Calu3 (cell line): ENCODE measurements around the gene SLC8A1. TPM values are rescaled to one million over a fixed set of nuclear protein-coding genes. Genes with fewer than 3 reads are reported as not detected.

ENCODE experiments used
- BruUV-seq: library from RNA; stranded (reverse); fragments of 400-500 nt; replicated peaks from 2 replicates; lab custom pipeline; 2021; lab: Mats Ljungman, UMichigan
- CTCF ChIA-PET: fragments of 300-600 bp; sonication (Branson Sonifier 250); formaldehyde crosslinking; loops from one replicate; lab custom pipeline; 2022; ENCODE audit warnings: antibody characterized with exemption; lab: Charles Lee
- DNase-seq: peaks from one replicate; pipeline ENCODE4 v3.0.0; 2022
- H3K27ac Mint-ChIP-seq: one replicate; pipeline ENCODE4 v1.8.0; 2022; ENCODE audit warnings: mixed read lengths; ENCODE audit not compliant: unreplicated experiment
- H3K27me3 Mint-ChIP-seq: one replicate; pipeline ENCODE4 v1.8.0; 2022; ENCODE audit warnings: mixed read lengths; ENCODE audit not compliant: unreplicated experiment
- H3K36me3 Mint-ChIP-seq: one replicate; pipeline ENCODE4 v1.8.0; 2022; ENCODE audit warnings: mild to moderate bottlenecking, moderate library complexity, mixed read lengths; ENCODE audit not compliant: insufficient read depth, unreplicated experiment
- H3K4me1 Mint-ChIP-seq: one replicate; pipeline ENCODE4 v1.8.0; 2022; ENCODE audit warnings: mild to moderate bottlenecking, low read depth, mixed read lengths; ENCODE audit not compliant: unreplicated experiment
- H3K4me3 Mint-ChIP-seq: one replicate; pipeline ENCODE4 v1.8.0; 2022; ENCODE audit warnings: mild to moderate bottlenecking, low read depth, moderate library complexity, mixed read lengths; ENCODE audit not compliant: unreplicated experiment
- H3K9me3 Mint-ChIP-seq: one replicate; pipeline ENCODE4 v1.8.0; 2022; ENCODE audit warnings: low read depth, mixed read lengths; ENCODE audit not compliant: unreplicated experiment
- intact Hi-C: fragments of 100-400 bp; cut with micrococcal nuclease; formaldehyde crosslinking; loops from one replicate; pipeline ENCODE4 v1.10.0; 2022; ENCODE audit not compliant: unreplicated experiment
- total RNA-seq: library from RNA; stranded (reverse); gene quantifications from 2 replicates; pipeline ENCODE4 v1.2.3, GENCODE V29; 2022
- TF ChIP-seq, protein P1 (sequence below): fragments of 200-600 bp; IDR thresholded peaks from one replicate; pipeline ENCODE4 v1.8.0; 2022; ENCODE audit warnings: antibody characterized with exemption; ENCODE audit not compliant: unreplicated experiment

The SLC8A1 gene
- total RNA-seq, 1 experiment from 2014 or later, result 0.05 TPM

GRCh38 chr2:40219141-40219540, 232.7 kb downstream of the SLC8A1 start:
- Mint-ChIP-seq H3K4me1 (no peaks in the 10 kb centered on the region), H3K27me3 (no peaks in the 10 kb centered on the region), H3K9me3 (peaks cover 5% of the 10 kb centered on the region), H3K36me3 (no peaks in the 10 kb centered on the region), H3K27ac (no peak overlapping the region), H3K4me3 (no peak overlapping the region)
- TF ChIP-seq, protein P1, sequence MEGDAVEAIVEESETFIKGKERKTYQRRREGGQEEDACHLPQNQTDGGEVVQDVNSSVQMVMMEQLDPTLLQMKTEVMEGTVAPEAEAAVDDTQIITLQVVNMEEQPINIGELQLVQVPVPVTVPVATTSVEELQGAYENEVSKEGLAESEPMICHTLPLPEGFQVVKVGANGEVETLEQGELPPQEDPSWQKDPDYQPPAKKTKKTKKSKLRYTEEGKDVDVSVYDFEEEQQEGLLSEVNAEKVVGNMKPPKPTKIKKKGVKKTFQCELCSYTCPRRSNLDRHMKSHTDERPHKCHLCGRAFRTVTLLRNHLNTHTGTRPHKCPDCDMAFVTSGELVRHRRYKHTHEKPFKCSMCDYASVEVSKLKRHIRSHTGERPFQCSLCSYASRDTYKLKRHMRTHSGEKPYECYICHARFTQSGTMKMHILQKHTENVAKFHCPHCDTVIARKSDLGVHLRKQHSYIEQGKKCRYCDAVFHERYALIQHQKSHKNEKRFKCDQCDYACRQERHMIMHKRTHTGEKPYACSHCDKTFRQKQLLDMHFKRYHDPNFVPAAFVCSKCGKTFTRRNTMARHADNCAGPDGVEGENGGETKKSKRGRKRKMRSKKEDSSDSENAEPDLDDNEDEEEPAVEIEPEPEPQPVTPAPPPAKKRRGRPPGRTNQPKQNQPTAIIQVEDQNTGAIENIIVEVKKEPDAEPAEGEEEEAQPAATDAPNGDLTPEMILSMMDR, result no peak
- no TSS peak for BruUV-seq
- intact Hi-C loops, result no loop called here
- no peak for DNase-seq
- CTCF ChIA-PET, result no interaction called here

DNA sequence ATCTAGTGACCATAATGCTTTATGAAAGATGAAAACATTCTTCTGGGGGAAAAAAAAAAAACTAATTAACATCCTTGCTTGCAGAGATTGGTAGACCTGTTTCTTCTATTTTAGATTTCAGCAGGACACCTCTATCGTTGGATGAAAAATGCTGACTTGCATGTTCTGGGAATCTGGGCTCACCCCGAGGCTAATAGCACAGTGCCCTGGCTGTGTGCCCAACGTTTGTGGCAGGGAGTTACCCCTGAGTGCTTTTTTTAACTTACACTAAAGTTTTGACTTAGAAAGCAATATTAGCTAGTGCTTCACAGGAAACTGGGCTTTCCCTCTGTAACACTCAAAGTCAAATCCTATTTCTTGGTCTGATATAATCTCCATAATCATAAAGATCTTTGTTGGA, 233.2 kb downstream of the SLC8A1 start:
- CTCF ChIA-PET, result no interaction called here
- H3K36me3 Mint-ChIP-seq, result no peaks in the 10 kb centered on the region
- no peaks in the 10 kb centered on the region for H3K4me1 Mint-ChIP-seq
- H3K27me3 Mint-ChIP-seq, result no peaks in the 10 kb centered on the region
- peaks cover 4% of the 10 kb centered on the region for H3K9me3 Mint-ChIP-seq
- intact Hi-C loops, result no loop called here
- TF ChIP-seq, protein P1, result no peak
- H3K4me3 Mint-ChIP-seq, result no peak overlapping the region
- DNase-seq, result no peak
- BruUV-seq, result no TSS peak
- H3K27ac Mint-ChIP-seq, result no peak overlapping the region

- TF ChIP-seq, protein P1, result no peak
Observed at GRCh38 chr2:40213619-40214018, 238.3 kb downstream of the SLC8A1 start.

GRCh38 chr2:40213071-40213470, 238.8 kb downstream of the SLC8A1 start:
- Mint-ChIP-seq H3K4me1 (no peaks in the 10 kb centered on the region), H3K27ac (no peak overlapping the region), H3K36me3 (no peaks in the 10 kb centered on the region), H3K27me3 (no peaks in the 10 kb centered on the region), H3K4me3 (no peak overlapping the region), H3K9me3 (no peaks in the 10 kb centered on the region)
- intact Hi-C loops, result loop anchor here (1.0 kb wide), 1 partner anchor 341 kb away; no protein-coding TSS in a partner anchor
- DNase-seq, result no peak
- no TSS peak for BruUV-seq
- CTCF ChIA-PET, result interaction anchor here (1.0 kb wide), 1 partner anchor 300 kb away, joined by 3 read pairs; no protein-coding TSS in a partner anchor
- TF ChIP-seq, protein P1, result peak; percentile 21

More at GRCh38 chr2:40213619-40214018, 238.3 kb downstream of the SLC8A1 start:
- no peak overlapping the region for H3K4me3 Mint-ChIP-seq
- H3K27me3 Mint-ChIP-seq, result no peaks in the 10 kb centered on the region
- H3K36me3 Mint-ChIP-seq, result no peaks in the 10 kb centered on the region
- H3K9me3 Mint-ChIP-seq, result no peaks in the 10 kb centered on the region
- no TSS peak for BruUV-seq
- CTCF ChIA-PET, result interaction anchor here (1.0 kb wide), 1 partner anchor 300 kb away, joined by 3 read pairs; no protein-coding TSS in a partner anchor
- no peak overlapping the region for H3K27ac Mint-ChIP-seq
- no peak for DNase-seq
- H3K4me1 Mint-ChIP-seq, result no peaks in the 10 kb centered on the region
- intact Hi-C loops, result loop anchor here (1.0 kb wide), 1 partner anchor 341 kb away; no protein-coding TSS in a partner anchor
